Right lobe of liver (tissue), 6 donors: ENCODE results near the gene TBXA2R. TPM values are rescaled to one million over a fixed set of nuclear protein-coding genes. Genes with fewer than 3 reads are reported as not detected.

Source experiments
- ATAC-seq, 4 donors: fragments of 200-7000 bp; cut with Tn5 transposase; one replicate each; pipeline ENCODE4 v1.9.1; 2020; ENCODE audit warnings: mild to moderate bottlenecking in 4 of 4, moderate library complexity in 4 of 4
- DNase-seq, 3 donors: peaks; one replicate each; pipeline ENCODE4 v3.0.0-alpha.2; 2020
- H3K27ac ChIP-seq, 3 donors: fragments of 200-600 bp; one replicate each; pipeline ENCODE4 v1.8.0; 2022
- H3K27me3 ChIP-seq, 2 donors: fragments of 200-600 bp; one replicate each; pipeline ENCODE4 v1.8.0; 2022
- H3K36me3 ChIP-seq, 4 donors: fragments of 200-600 bp; sonication (generic) in 1 of 4; one replicate each; pipeline versions ENCODE4 v1.5.1 to v1.8.0; 2017 to 2022; ENCODE audit warnings: control low read depth in 1 of 4
- H3K4me1 ChIP-seq, 4 donors: fragments of 200-600 bp; sonication (generic) in 1 of 4; one replicate each; pipeline versions ENCODE4 v1.5.1 to v1.8.0; 2017 to 2022; ENCODE audit warnings: control low read depth in 1 of 4
- H3K4me3 ChIP-seq, 3 donors: fragments of 200-600 bp; one replicate each; pipeline ENCODE4 v1.8.0; 2022
- H3K9me3 ChIP-seq, 4 donors: fragments of 200-600 bp; sonication (generic) in 1 of 4; one replicate each; pipeline versions ENCODE4 v1.5.1 to v1.8.0; 2017 to 2022; ENCODE audit warnings: control low read depth in 1 of 4
- CTCF ChIP-seq, 4 donors: fragments of 200-600 bp in 3 of 4; fragments of 450-650 bp in 1 of 4; IDR thresholded peaks; one replicate each; pipeline versions ENCODE4 v1.5.1 to v1.8.0; 2016 to 2022; ENCODE audit warnings: antibody characterized with exemption in 4 of 4, mild to moderate bottlenecking in 2 of 4
- POLR2A ChIP-seq: fragments of 450-650 bp; IDR thresholded peaks from one replicate; pipeline ENCODE4 v1.6.1; 2017; ENCODE audit warnings: antibody characterized with exemption, mild to moderate bottlenecking
- WGBS: methylation state at CpG from one replicate; pipeline ENCODE4 v1.1.6; 2018; ENCODE audit warnings: low coverage, low lambda C conversion rate; ENCODE audit not compliant: insufficient coverage; ENCODE audit errors: missing lambda C conversion rate; 5-methylcytosine and 5-hydroxymethylcytosine counted together
- intact Hi-C, 2 donors: fragments of 100-400 bp; cut with DNase I; formaldehyde crosslinking; loops; one replicate each; pipeline versions ENCODE4 v1.11.2 to v1.14.1; 2022
- total RNA-seq, 6 experiments: library from RNA; depleted of rRNA in 2 of 6; stranded (reverse); fragments of >200 nt in 2 of 6; fragmentation: NEBNext Ultra II Directional in 3 of 6; extraction: Animal tissue kit (Norgen Biotek cat#: 25700) in 3 of 6; gene quantifications; one replicate each; pipeline versions ENCODE4 v1.1.0 to v1.2.4, GENCODE V29; 2016 to 2023
- donor health status: DM: no; HTN: yes; CAD: no.
- donor health status: DM: no; HTN: no; CAD: no.
- donor health status: DM: no; HTN: no; CAD: no.
- donor health status: DM: no; HTN: yes; CAD: no.
- donor health status: DM: no; HTN: yes; CAD: no.

TBXA2R gene
- total RNA-seq, 6 experiments from 2014 or later = 2.8 to 10.4 (median 4.7) TPM

- H3K4me3 ChIP-seq = no peak overlapping the region
- DNase-seq (peak; percentile 15 to 51 (median 44)), ATAC-seq (no peak)
- H3K4me1 ChIP-seq = peaks cover 0 to 10% (median 0%) of the 10 kb centered on the region in 4 donors
- TF ChIP-seq CTCF (IDR thresholded peaks at IDR 0.05) (no peak), POLR2A (no peak)
- H3K9me3 ChIP-seq = no peaks in the 10 kb centered on the region
- intact Hi-C loops = loop anchor here in 1 of 2 donors (10.0 kb wide), 1 partner anchor 66 kb away; no protein-coding TSS in a partner anchor
- H3K27me3 ChIP-seq = no peaks in the 10 kb centered on the region
- WGBS = 80% methylated on average over 3 of the region's 41 CpGs
- peaks cover 0 to 19% (median 5%) of the 10 kb centered on the region in 4 donors for H3K36me3 ChIP-seq
- no peak overlapping the region for H3K27ac ChIP-seq
These were observed 4.4 kb upstream of the TBXA2R start for GRCh38 chr19:3610745-3611717.

- DNase-seq (peak in 1 of 3 donors; percentile 51), ATAC-seq (no peak)
- Histone ChIP-seq H3K9me3 (no peaks in the 10 kb centered on the region), H3K27ac (no peak overlapping the region), H3K36me3 (peaks cover 0 to 19% (median 5%) of the 10 kb centered on the region in 4 donors), H3K27me3 (no peaks in the 10 kb centered on the region), H3K4me3 (no peak overlapping the region), H3K4me1 (peaks cover 0 to 11% (median 0%) of the 10 kb centered on the region in 4 donors)
- WGBS = 62% methylated on average over 14 of the region's 24 CpGs
- no peak for TF ChIP-seq CTCF (IDR thresholded peaks at IDR 0.05)
- no peak for TF ChIP-seq POLR2A
- intact Hi-C loops = loop anchor here in 1 of 2 donors (10.0 kb wide), 1 partner anchor 65 kb away; no protein-coding TSS in a partner anchor
These were observed 3.4 kb upstream of the TBXA2R start for GRCh38 chr19:3609779-3610719.

- Histone ChIP-seq H3K36me3 (peaks cover 0 to 19% (median 5%) of the 10 kb centered on the region in 4 donors), H3K27ac (peak overlapping the region; percentile 24 to 54 (median 31)), H3K9me3 (no peaks in the 10 kb centered on the region), H3K27me3 (no peaks in the 10 kb centered on the region), H3K4me3 (no peak overlapping the region), H3K4me1 (peaks cover 0 to 11% (median 0%) of the 10 kb centered on the region in 4 donors)
- intact Hi-C loops = no loop called here
- TF ChIP-seq CTCF (IDR thresholded peaks at IDR 0.05) = no peak
- no peak for TF ChIP-seq POLR2A
- peak; percentile 7 to 30 (median 14) for ATAC-seq
- 54% methylated on average over 3 of the region's 21 CpGs for WGBS
- peak in 2 of 3 donors; percentile 59 to 60 for DNase-seq
These were observed 2.2 kb upstream of the TBXA2R start for GRCh38 chr19:3608750-3609322.

- Histone ChIP-seq H3K9me3 (no peaks in the 10 kb centered on the region), H3K27me3 (no peaks in the 10 kb centered on the region), H3K4me3 (no peak overlapping the region), H3K36me3 (peaks cover 0 to 19% (median 5%) of the 10 kb centered on the region in 4 donors), H3K27ac (peak overlapping the region in 2 of 3 donors; percentile 31 to 76), H3K4me1 (peaks cover 0 to 11% (median 0%) of the 10 kb centered on the region in 4 donors)
- WGBS = 10% methylated on average over 3 of the region's 3 CpGs
- ATAC-seq = peak in 3 of 4 donors; percentile 8 to 14 (median 9)
- no peak for TF ChIP-seq POLR2A
- TF ChIP-seq CTCF (IDR thresholded peaks at IDR 0.05) = no peak
- DNase-seq = no peak
- intact Hi-C loops = no loop called here
These were observed 1.5 kb upstream of the TBXA2R start for GRCh38 chr19:3608079-3608641.
